Measurements from ENCODE around the gene PDIA6.
A peak's percentile ranks its signal among the peaks of the same experiment; 100 is the strongest.
"Not testable (repeated sequence)": the region's sequence is repeated elsewhere in the genome, so short reads cannot be mapped to it uniquely, and the experiment has no call there.

Gene PDIA6

GRCh38 chr2:10817413-10817812 is 4.8 kb upstream of the PDIA6 start:
- Histone ChIP-seq H3K27ac (ENCODE audit: low read length) (no peak overlapping the region), H3K4me3 (ENCODE audit: low read length) (no peak overlapping the region), H3K27me3 (ENCODE audit: control insufficient read depth, insufficient read depth, low read length) (no peaks in the 10 kb centered on the region), H3K4me1 (ENCODE audit: control insufficient read depth, low read depth, low read length) (peaks cover 4% of the 10 kb centered on the region), H3K9ac (ENCODE audit: low read length) (no peak overlapping the region), H3K9me3 (ENCODE audit: control insufficient read depth, low read depth, low read length) (no peaks in the 10 kb centered on the region), H3K36me3 (ENCODE audit: control insufficient read depth, low read depth, low read length) (no peaks in the 10 kb centered on the region)

DNA sequence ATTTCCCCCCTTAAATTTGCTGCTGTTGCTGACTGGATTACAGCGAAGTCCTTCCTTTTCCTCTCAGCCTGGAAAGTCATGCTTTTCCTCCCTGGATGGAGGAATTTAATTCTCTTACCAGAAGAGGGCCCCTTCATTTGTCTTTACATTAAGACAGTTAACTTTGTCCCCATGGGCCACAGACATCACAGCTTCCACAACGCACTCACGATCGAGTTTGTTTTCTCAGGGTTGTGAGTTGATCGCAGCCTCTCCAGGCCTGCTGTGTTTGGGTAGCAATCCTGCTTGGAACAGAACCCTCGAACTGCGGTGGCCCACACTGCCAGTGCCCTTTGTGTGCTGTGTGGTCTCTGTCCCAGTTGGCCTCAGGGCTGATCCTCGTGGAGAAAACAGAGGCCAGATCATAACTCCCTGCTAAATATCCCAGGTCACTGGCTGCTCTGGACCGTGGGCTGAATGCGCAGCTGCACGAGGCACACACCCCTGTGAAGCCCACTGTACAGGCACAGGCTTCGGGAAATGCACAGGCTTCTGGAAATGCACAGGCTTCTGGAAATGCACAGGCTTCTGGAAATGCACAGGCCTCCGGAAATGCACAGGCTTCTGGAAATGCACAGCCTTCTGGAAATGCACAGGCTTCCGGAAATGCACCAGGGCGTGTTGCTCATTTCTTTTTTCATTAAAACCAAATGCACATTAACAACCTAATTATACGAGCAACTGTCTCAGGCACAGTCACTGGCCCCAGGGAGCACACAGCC is 2.2 kb upstream of the PDIA6 start:
- Histone ChIP-seq H3K4me1 (ENCODE audit: control insufficient read depth, low read depth, low read length) (peaks cover 21% of the 10 kb centered on the region), H3K27ac (ENCODE audit: low read length) (no peak overlapping the region), H3K36me3 (ENCODE audit: control insufficient read depth, low read depth, low read length) (peaks cover 3% of the 10 kb centered on the region), H3K9me3 (ENCODE audit: control insufficient read depth, low read depth, low read length) (no peaks in the 10 kb centered on the region), H3K9ac (ENCODE audit: low read length) (no peak overlapping the region), H3K4me3 (ENCODE audit: low read length) (no peak overlapping the region), H3K27me3 (ENCODE audit: control insufficient read depth, insufficient read depth, low read length) (no peaks in the 10 kb centered on the region)

DNA sequence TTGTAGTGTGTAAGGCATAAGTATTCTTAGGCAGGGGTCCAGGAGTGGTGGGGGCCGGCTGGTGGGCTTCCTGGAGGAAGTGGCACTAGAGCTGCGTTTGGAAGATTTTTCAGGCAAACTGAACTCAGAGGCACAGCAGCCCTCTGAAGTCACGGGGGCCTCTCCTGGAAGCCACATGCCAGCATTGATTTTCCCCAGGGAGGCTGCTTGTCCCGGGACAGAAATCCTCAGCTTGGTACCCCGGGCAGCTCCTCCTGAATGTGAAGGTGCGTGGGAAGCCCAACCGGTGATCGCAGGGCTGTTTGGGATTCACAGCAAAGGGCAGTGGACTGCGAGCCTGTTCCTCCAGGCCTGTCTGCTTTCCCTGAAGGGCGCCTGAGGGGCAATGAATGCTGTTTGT is 1.6 kb upstream of the PDIA6 start:
- peaks cover 3% of the 10 kb centered on the region for H3K36me3 ChIP-seq (ENCODE audit: control insufficient read depth, low read depth, low read length)
- no peak overlapping the region for H3K27ac ChIP-seq (ENCODE audit: low read length)
- no peaks in the 10 kb centered on the region for H3K9me3 ChIP-seq (ENCODE audit: control insufficient read depth, low read depth, low read length)
- no peaks in the 10 kb centered on the region for H3K27me3 ChIP-seq (ENCODE audit: control insufficient read depth, insufficient read depth, low read length)
- H3K4me3 ChIP-seq (ENCODE audit: low read length), result no peak overlapping the region
- H3K4me1 ChIP-seq (ENCODE audit: control insufficient read depth, low read depth, low read length), result peaks cover 23% of the 10 kb centered on the region
- no peak overlapping the region for H3K9ac ChIP-seq (ENCODE audit: low read length)

- peak overlapping the region; percentile 68 for H3K4me3 ChIP-seq (ENCODE audit: low read length)
- not testable (repeated sequence) for H3K9me3 ChIP-seq (ENCODE audit: control insufficient read depth, low read depth, low read length); H3K27ac ChIP-seq (ENCODE audit: low read length); H3K9ac ChIP-seq (ENCODE audit: low read length); H3K27me3 ChIP-seq (ENCODE audit: control insufficient read depth, insufficient read depth, low read length); H3K36me3 ChIP-seq (ENCODE audit: control insufficient read depth, low read depth, low read length)
- peaks cover 23% of the 10 kb centered on the region for H3K4me1 ChIP-seq (ENCODE audit: control insufficient read depth, low read depth, low read length)
Measured at GRCh38 chr2:10813163-10814138, 866 bp upstream of the PDIA6 start.

DNA sequence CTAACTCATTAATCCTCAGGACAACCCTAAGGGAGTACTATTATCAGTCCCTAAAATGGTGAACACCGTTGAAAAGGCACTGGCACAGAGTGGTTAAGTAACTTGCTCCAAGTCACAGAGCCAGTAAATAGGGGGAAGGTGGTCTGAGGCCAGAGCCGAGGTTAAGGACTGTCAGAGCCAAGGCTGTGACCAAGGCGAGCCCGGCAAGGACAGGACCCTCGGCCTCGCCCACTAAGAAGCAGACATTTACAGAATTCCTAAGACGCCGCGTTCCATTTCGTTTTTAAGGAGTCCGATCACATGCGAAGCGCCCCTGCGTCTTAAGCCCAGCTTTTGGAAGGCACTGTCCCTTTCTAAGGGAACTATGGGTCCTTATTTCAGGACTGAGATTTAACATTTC is 1.1 kb downstream of the PDIA6 start:
- Histone ChIP-seq H3K4me1 (ENCODE audit: control insufficient read depth, low read depth, low read length) (peaks cover 23% of the 10 kb centered on the region), H3K9me3 (ENCODE audit: control insufficient read depth, low read depth, low read length) (no peaks in the 10 kb centered on the region), H3K27ac (ENCODE audit: low read length) (no peak overlapping the region), H3K4me3 (ENCODE audit: low read length) (peak overlapping the region; percentile 89), H3K36me3 (ENCODE audit: control insufficient read depth, low read depth, low read length) (peaks cover 3% of the 10 kb centered on the region), H3K9ac (ENCODE audit: low read length) (peak overlapping the region; percentile 85), H3K27me3 (ENCODE audit: control insufficient read depth, insufficient read depth, low read length) (no peaks in the 10 kb centered on the region)

DNA sequence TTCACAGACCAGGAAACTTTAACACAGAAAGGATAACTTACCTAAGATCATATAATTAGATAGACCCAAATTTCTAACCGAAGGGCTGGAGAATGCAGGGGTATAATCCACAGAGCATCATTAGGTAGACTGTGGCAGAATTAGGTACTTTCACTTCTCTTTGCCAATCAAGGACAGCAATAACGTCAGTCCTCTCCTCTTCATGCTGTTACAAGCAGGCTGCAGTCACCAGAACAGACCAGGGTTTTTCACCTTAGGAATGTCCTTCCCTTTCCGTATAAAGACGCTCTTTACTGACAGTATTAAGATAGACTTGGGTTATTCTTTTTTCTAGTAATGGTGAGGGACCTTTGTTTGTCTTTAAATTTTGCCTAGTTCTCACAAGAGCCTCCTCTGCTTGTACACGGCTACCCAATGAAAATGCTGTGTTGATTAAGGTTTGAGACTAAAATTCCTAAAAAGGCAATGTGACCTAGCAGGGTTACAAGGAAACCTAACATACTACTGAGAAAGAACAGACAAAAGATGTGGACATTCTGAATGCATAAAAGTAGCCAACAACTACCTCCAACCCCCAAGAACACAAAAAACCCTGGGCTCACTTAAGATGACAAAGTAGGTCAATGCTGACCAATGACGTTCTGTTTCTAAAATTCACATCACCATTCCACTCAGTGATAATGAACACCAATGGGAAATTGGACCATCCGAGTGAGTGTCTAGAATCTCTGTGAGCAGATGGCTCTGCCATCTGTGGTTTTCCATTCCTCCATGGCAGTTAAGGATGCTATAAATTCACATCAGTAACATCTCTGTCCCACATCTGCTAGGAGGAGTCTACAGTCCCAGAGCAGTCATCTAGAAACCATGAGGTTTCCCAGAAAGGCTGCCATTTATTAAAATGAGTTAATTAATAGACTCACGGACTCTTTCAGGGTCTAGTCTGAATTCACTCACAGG is 2.1 kb downstream of the PDIA6 start:
- H3K9me3 ChIP-seq (ENCODE audit: control insufficient read depth, low read depth, low read length), result no peaks in the 10 kb centered on the region
- no peak overlapping the region for H3K27ac ChIP-seq (ENCODE audit: low read length)
- H3K27me3 ChIP-seq (ENCODE audit: control insufficient read depth, insufficient read depth, low read length), result no peaks in the 10 kb centered on the region
- peaks cover 23% of the 10 kb centered on the region for H3K4me1 ChIP-seq (ENCODE audit: control insufficient read depth, low read depth, low read length)
- peak overlapping the region; percentile 85 for H3K9ac ChIP-seq (ENCODE audit: low read length)
- peaks cover 3% of the 10 kb centered on the region for H3K36me3 ChIP-seq (ENCODE audit: control insufficient read depth, low read depth, low read length)
- H3K4me3 ChIP-seq (ENCODE audit: low read length), result peak overlapping the region; percentile 89

DNA sequence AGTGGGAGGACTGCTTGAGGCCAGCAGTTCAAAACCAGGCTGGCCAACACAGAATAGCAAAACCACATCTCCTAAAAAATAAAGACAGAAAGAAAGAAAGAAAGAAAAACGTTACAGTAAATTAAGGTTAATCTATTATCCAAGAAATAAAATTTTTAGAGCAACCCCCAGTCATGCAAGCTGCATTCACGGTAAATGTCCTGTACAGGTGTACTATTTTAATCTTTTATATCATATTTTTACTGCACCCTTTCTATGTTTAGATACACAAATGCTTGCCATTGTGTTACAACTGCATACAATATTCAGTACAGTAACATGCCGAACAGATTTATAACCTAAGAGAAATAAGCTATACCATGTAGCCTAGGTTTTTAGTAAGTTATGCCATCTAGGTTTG is 6.0 kb downstream of the PDIA6 start:
- Histone ChIP-seq H3K27ac (ENCODE audit: low read length) (no peak overlapping the region), H3K27me3 (ENCODE audit: control insufficient read depth, insufficient read depth, low read length) (no peaks in the 10 kb centered on the region), H3K9me3 (ENCODE audit: control insufficient read depth, low read depth, low read length) (no peaks in the 10 kb centered on the region), H3K4me1 (ENCODE audit: control insufficient read depth, low read depth, low read length) (peaks cover 19% of the 10 kb centered on the region), H3K9ac (ENCODE audit: low read length) (no peak overlapping the region), H3K4me3 (ENCODE audit: low read length) (no peak overlapping the region), H3K36me3 (ENCODE audit: control insufficient read depth, low read depth, low read length) (peaks cover 13% of the 10 kb centered on the region)

DNA sequence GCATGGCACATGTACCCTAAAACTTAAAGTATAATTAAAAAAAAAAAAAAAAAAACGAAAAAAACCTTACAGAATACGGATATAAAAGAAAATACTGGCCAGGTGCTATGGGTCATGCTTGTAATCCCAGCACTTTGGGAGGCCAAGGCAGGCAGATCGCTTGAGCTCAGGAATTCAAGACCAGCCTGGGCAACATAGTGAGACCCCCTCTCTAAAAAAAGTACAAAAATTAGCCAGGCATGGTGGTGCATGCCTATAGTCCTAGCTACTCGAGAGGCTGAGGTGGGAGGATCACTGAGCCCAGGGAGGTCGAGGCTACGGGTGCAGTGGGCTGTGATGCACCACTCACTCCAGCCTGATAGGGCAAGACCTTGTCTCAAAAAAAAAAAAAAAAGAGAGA is 6.6 kb downstream of the PDIA6 start:
- not testable (repeated sequence) for H3K27ac ChIP-seq (ENCODE audit: low read length); H3K9ac ChIP-seq (ENCODE audit: low read length); H3K27me3 ChIP-seq (ENCODE audit: control insufficient read depth, insufficient read depth, low read length); H3K9me3 ChIP-seq (ENCODE audit: control insufficient read depth, low read depth, low read length); H3K4me3 ChIP-seq (ENCODE audit: low read length)
- Histone ChIP-seq H3K4me1 (ENCODE audit: control insufficient read depth, low read depth, low read length) (peaks cover 14% of the 10 kb centered on the region), H3K36me3 (ENCODE audit: control insufficient read depth, low read depth, low read length) (peaks cover 19% of the 10 kb centered on the region)

DNA sequence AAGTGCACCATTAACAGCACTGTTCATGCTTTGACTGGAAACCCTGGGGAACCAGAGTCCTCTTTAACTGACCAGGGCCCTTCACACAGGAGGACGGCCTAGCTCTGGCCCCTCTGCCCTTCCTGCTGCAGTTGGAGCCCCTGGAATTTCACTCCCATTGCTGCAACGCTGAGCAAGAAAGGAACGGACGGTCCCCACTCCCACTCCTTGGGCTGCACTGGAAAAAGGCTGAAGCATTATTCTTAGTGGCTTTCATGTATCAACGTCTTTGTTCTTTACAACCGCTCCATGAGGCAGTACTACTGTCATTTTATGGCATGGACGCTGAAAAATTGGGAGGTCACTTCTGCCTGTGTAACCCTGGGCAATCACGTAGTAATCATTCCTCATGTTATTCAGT is 9.9 kb downstream of the PDIA6 start:
- H3K36me3 ChIP-seq (ENCODE audit: control insufficient read depth, low read depth, low read length), result peaks cover 39% of the 10 kb centered on the region

GRCh38 chr2:10800163-10800562 is 12.4 kb downstream of the PDIA6 start:
- Histone ChIP-seq H3K9ac (ENCODE audit: low read length) (no peak overlapping the region), H3K27ac (ENCODE audit: low read length) (no peak overlapping the region), H3K36me3 (ENCODE audit: control insufficient read depth, low read depth, low read length) (peaks cover 59% of the 10 kb centered on the region)

More for the DNA sequence above, 9.9 kb downstream of the PDIA6 start:
- Histone ChIP-seq H3K9ac (ENCODE audit: low read length) (no peak overlapping the region), H3K4me1 (ENCODE audit: control insufficient read depth, low read depth, low read length) (no peaks in the 10 kb centered on the region), H3K9me3 (ENCODE audit: control insufficient read depth, low read depth, low read length) (no peaks in the 10 kb centered on the region), H3K27ac (ENCODE audit: low read length) (no peak overlapping the region), H3K4me3 (ENCODE audit: low read length) (no peak overlapping the region), H3K27me3 (ENCODE audit: control insufficient read depth, insufficient read depth, low read length) (no peaks in the 10 kb centered on the region)

GRCh38 chr2:10798783-10799182 is 13.8 kb downstream of the PDIA6 start:
- Histone ChIP-seq H3K4me3 (ENCODE audit: low read length) (no peak overlapping the region), H3K27ac (ENCODE audit: low read length) (no peak overlapping the region), H3K9me3 (ENCODE audit: control insufficient read depth, low read depth, low read length) (no peaks in the 10 kb centered on the region), H3K4me1 (ENCODE audit: control insufficient read depth, low read depth, low read length) (no peaks in the 10 kb centered on the region), H3K36me3 (ENCODE audit: control insufficient read depth, low read depth, low read length) (peaks cover 67% of the 10 kb centered on the region), H3K27me3 (ENCODE audit: control insufficient read depth, insufficient read depth, low read length) (no peaks in the 10 kb centered on the region), H3K9ac (ENCODE audit: low read length) (no peak overlapping the region)

More at GRCh38 chr2:10800163-10800562, 12.4 kb downstream of the PDIA6 start:
- H3K27me3 ChIP-seq (ENCODE audit: control insufficient read depth, insufficient read depth, low read length), result no peaks in the 10 kb centered on the region
- no peaks in the 10 kb centered on the region for H3K4me1 ChIP-seq (ENCODE audit: control insufficient read depth, low read depth, low read length)
- H3K4me3 ChIP-seq (ENCODE audit: low read length), result no peak overlapping the region
- no peaks in the 10 kb centered on the region for H3K9me3 ChIP-seq (ENCODE audit: control insufficient read depth, low read depth, low read length)
